ENCODE measurements around the gene ABCA8.
"Not testable (repeated sequence)": the region's sequence is repeated elsewhere in the genome, so short reads cannot be mapped to it uniquely, and the experiment has no call there.

Gene ABCA8, protein sequence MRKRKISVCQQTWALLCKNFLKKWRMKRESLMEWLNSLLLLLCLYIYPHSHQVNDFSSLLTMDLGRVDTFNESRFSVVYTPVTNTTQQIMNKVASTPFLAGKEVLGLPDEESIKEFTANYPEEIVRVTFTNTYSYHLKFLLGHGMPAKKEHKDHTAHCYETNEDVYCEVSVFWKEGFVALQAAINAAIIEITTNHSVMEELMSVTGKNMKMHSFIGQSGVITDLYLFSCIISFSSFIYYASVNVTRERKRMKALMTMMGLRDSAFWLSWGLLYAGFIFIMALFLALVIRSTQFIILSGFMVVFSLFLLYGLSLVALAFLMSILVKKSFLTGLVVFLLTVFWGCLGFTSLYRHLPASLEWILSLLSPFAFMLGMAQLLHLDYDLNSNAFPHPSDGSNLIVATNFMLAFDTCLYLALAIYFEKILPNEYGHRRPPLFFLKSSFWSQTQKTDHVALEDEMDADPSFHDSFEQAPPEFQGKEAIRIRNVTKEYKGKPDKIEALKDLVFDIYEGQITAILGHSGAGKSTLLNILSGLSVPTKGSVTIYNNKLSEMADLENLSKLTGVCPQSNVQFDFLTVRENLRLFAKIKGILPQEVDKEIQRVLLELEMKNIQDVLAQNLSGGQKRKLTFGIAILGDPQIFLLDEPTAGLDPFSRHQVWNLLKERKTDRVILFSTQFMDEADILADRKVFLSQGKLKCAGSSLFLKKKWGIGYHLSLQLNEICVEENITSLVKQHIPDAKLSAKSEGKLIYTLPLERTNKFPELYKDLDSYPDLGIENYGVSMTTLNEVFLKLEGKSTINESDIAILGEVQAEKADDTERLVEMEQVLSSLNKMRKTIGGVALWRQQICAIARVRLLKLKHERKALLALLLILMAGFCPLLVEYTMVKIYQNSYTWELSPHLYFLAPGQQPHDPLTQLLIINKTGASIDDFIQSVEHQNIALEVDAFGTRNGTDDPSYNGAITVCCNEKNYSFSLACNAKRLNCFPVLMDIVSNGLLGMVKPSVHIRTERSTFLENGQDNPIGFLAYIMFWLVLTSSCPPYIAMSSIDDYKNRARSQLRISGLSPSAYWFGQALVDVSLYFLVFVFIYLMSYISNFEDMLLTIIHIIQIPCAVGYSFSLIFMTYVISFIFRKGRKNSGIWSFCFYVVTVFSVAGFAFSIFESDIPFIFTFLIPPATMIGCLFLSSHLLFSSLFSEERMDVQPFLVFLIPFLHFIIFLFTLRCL (N-terminal part only)

DNA sequence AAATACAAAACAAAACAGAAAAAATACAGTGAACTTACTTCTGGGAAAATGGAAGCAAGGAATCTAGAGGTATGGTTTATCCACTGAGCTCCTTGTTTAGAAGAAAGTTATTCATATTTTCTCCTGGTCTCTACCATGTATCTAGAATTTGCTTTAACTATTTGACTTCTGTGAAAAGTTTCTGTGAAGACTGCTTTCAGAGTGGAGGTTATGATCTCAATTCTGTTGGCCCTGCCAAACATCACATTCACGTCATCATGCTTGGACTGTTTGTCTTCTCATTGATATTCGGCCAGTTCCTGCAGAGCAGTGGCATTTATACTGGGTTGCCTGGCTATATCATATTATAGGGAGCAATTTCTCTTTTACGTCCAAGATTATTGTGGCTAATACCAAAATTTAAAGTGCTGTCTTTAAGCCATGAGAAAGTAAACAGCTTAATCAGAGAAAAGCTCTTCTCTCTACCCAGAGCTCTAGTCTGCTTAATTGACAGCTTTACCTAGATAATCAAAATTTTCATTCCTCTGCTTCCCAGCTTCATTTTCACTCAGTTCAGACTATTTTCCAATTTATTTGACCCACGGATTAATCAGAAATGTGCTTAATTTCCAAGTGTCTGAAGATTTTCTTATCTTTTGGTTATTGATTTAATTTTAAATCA lies at the start of gene ABCA8:
Gene ABCA8 (minus strand): TSS at position 212 of the 661 bp plus-strand sequence. CDS start 13,358 bp downstream, outside the sequence.
- no peak for DNase-seq (ENCODE audit: low spot score)

GRCh38 chr17:69004759-69005158 lies 49.6 kb upstream of the ABCA8 start:
- not testable (repeated sequence) for DNase-seq (ENCODE audit: low spot score)

GRCh38 chr17:68999743-69000142 lies 44.6 kb upstream of the ABCA8 start:
- not testable (repeated sequence) for DNase-seq (ENCODE audit: low spot score)

- DNase-seq (ENCODE audit: low spot score) = no peak
Observed at GRCh38 chr17:68993112-68993511, 37.9 kb upstream of the ABCA8 start.

GRCh38 chr17:68987966-68988365 lies 32.8 kb upstream of the ABCA8 start:
- DNase-seq (ENCODE audit: low spot score) = no peak

DNA sequence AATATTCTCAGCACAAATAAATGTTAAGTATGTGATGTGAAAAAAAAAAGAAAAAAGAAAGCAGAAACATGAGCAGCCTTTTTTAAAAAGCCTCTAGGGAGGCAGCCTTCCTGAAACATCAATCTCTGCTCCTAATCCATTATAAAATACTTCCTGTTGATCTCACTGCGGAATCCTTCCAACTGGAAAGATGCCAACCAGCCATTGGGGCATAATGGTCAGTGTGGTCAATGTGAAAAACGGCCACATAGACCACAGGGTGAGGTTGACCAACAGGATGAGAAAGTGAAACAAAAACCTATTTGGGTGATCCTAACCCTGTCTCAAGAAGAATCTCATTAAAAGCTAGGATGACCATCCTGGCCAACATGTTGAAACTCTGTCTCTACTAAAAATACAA lies 26.1 kb upstream of the ABCA8 start:
- no peak for DNase-seq (ENCODE audit: low spot score)

DNA sequence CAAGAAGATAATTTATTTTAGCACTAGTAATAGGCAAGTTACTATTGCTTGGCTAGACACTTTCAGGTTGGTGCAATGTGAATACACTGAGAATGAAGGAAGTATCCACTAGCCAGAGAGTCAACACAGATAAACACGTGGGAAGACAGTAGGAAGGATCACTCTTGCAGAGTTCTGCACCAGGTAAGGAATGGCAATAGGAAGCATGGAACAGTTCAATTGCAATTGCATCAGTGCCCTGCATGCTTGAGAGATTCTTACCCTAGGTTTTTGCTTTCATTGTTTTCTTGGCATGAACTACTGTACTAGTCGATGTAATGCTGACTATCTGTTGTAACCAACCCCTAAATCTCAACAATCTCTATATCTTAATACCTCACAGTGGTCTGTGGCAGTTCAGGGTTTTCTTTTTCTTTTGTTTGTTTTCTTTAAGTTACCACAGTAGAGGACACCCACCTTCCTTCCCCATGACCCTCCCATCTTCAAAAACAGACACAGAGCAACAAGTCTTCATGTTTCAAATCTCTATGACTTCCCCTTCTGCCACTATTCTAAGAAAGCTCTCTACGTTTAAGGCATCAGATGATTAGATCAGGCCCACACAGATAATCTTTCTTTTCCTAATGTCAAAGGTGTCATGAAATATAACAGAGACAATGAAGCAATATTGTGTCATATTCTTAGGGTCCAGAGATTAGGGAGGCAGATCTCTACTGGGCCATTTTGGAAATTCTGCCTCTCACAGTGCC lies 18.1 kb upstream of the ABCA8 start:
- DNase-seq (ENCODE audit: low spot score) = no peak

DNA sequence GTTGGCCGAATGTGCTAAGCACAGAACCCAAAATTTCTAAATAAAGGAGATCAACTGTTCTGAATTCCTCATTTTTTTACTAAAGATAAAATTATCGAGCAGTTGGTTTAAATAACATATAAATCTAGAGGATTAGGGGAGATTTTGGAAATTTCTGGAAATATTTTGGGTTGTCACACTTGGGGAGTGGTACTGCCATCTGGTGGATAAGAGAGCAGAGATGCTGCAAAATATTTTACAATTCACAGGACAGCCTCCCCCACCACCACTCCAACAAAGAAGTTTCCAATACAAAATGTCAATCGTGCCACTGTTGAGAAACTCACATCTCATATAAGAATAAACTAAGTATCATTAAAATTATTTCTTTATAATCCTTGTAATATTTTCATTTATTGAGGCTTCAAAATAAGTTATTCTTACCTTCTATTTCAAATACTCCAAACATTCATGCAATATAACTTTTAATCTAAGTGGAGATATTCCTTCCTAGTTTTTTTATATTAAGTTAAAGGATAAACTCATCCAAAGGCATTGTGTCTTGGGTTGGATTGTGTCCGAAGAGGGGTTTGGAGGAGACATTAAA lies 17.0 kb upstream of the ABCA8 start:
- peak; percentile 46 for DNase-seq (ENCODE audit: low spot score)

GRCh38 chr17:68969101-68969500 lies 13.9 kb upstream of the ABCA8 start:
- DNase-seq (ENCODE audit: low spot score) = no peak

GRCh38 chr17:68963958-68964357 lies 8.8 kb upstream of the ABCA8 start:
- DNase-seq (ENCODE audit: low spot score) = no peak

GRCh38 chr17:68961214-68961882 lies 6.2 kb upstream of the ABCA8 start:
- no peak for DNase-seq (ENCODE audit: low spot score)

GRCh38 chr17:68959117-68959516 lies 3.9 kb upstream of the ABCA8 start:
- DNase-seq (ENCODE audit: low spot score) = not testable (repeated sequence)

- DNase-seq (ENCODE audit: low spot score) = no peak
Observed at GRCh38 chr17:68957944-68958343, 2.8 kb upstream of the ABCA8 start.

DNA sequence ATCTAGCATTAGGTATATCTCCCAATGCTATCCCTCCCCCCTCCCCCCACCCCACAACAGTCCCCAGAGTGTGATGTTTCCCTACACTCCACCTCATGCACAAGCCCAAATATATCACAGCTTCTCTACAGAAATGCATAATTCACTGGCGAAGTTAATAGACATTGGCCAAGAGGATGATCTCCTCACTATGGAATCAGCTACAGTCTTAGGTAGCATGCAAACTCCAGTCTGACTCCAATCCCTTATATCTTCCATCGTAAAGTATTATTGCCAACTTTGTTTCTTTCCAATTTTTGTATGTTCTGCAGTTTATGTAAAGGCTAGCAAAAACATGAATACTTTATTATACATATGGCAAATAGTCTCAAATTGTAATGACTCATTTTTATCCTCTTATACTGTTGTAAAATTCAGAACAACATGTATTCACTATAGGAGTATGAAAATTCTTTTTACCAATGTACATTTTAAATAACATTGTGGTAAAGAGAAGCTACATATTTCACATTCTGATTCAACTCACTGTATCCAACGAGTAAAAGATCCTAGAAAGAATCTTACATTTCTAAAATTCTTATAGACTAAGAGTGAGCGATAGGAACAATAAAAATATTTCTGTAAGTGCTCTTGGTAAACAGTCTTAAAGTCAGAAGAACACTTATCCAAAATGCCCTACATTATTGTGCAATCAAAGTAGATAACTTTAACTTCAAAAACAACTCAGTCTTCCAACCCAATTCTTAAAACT lies 871 bp downstream of the ABCA8 start:
- DNase-seq (ENCODE audit: low spot score) = no peak

DNA sequence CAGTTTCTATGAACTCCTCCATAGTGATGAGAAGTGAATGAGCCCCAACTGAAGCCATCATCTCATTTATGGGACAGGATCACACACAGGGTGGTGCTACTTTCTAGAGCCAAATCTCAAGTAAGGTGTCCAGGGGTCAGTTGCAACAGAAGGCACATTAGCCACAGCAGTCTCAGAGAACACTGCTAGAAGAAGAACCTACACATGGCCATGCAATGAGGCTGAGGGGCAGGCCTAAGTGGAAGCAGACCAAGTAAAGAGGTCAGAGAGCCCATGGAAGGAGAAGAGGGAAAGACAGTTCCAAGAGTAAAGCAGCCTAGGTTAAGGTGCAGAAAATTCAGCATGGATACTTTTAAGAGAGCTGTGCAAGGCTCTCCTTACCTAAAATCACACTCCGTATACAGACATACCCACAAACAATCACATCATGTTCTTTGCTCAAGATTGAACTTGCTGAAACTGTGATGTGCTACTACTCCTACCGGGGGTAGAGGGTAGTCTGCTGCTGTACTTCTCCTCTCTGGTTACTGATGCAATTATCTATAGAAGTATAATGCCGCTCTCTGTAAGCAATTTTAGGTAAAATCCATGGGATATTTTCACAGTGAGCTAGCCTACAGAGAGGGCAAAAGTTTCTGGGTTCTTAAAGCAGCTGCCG lies 1.7 kb downstream of the ABCA8 start:
- no peak for DNase-seq (ENCODE audit: low spot score)

GRCh38 chr17:68950725-68951124 lies 4.5 kb downstream of the ABCA8 start:
- no peak for DNase-seq (ENCODE audit: low spot score)

- DNase-seq (ENCODE audit: low spot score) = not testable (repeated sequence)
Observed at GRCh38 chr17:68947868-68948267, 7.3 kb downstream of the ABCA8 start.

DNA sequence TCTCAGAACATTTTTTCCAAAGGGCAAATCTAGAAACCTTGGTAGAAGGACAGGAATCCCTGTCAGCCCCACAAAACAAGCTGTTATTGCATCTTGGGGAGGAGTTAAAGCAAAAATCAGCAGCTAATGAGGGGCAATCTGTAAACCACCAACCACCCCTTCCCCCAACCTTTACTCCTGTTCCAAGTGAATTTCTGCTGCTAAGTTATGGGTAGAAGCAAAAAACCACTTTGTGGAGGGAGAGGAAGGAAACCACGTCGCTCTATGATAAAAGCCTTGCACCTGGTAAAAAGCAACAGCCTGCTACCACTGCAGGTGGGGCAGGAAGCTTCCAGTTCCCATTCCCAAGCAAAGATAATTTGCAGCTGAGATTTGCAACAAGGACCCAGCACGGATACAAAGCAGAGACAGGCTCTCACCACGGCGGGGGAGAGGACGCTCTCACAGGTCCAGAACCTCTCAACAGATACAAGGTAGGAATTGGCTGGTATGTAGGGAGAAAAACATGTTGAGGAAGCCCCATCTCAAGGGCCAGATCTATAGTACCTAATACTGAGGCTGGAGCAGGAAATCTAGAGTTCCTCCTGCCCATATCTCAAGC lies 10.7 kb downstream of the ABCA8 start:
- no peak for DNase-seq (ENCODE audit: low spot score)

Measured in iPS-NIHi11 (cell line).